Measurements from ENCODE around the gene KRT40.

DNA sequence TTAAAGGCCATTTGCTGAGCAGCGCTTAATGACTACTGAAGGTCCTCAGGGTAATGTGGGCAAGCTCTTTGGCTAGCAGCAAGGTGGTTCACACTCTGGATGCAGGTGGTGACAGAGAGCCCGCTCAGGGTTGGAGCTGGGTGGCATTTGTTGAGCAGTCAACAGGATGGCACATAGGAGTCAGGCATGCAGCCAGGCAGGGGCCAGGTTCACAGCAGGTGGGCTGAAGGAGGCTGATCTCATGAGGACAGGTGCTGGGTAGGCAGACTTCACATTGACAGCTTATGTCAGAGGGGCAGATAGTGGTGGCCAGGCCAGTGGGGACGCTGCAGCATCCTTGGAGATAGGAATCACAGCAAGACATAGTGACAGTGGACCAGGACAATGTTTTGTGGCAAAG is 20.3 kb upstream of the KRT40 start:
- TF ChIP-seq, protein P1, sequence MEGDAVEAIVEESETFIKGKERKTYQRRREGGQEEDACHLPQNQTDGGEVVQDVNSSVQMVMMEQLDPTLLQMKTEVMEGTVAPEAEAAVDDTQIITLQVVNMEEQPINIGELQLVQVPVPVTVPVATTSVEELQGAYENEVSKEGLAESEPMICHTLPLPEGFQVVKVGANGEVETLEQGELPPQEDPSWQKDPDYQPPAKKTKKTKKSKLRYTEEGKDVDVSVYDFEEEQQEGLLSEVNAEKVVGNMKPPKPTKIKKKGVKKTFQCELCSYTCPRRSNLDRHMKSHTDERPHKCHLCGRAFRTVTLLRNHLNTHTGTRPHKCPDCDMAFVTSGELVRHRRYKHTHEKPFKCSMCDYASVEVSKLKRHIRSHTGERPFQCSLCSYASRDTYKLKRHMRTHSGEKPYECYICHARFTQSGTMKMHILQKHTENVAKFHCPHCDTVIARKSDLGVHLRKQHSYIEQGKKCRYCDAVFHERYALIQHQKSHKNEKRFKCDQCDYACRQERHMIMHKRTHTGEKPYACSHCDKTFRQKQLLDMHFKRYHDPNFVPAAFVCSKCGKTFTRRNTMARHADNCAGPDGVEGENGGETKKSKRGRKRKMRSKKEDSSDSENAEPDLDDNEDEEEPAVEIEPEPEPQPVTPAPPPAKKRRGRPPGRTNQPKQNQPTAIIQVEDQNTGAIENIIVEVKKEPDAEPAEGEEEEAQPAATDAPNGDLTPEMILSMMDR (IDR thresholded peaks at IDR 0.05; ENCODE audit: insufficient read depth, low read length, poor library complexity, severe bottlenecking), result no peak
- TF ChIP-seq EZH2phosphoT487 (conservative IDR thresholded peaks at IDR 0.05; ENCODE audit: low read length), result no peak
